ENCODE measurements around the gene TMEM258.

The TMEM258 gene

DNA sequence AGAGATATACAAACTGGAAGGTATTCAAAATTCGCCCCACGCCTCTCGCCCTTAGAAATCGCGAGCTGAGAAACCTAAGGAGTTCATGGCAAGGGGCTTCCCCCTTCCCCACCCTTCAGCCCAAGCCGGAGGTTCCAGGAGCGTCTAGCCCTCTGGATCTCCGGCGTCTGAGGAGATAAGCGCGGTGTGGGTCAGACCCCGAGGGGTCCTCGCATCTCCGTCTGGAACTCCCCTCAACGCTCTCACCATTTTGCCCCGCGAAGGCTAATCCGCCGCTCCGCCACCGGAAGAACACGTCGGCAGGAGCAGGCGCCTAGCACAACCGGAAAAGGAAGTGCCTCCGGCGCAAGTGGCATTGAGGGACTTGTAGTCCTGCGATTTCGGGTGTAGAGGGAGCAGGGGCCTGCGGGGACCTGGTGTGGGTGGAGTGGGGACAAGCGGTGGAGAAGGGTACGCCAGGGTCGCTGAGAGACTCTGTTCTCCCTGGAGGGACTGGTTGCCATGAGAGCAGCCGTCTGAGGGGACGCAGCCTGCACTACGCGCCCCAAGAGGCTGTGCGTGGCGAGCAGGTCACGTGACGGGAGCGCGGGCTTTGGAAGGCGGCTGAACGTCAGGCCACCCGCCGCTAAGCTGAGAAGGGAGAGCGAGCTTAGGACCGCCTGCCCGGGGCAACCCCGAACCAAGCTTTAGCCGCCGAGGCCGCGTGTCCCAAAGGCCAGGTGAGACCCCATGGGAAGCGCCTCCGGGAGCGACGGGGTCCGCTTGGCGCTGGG is at the start of gene TMEM258, which contains the start of gene FEN1:
TSS of gene TMEM258 (minus strand) at position 290 of the 773 bp plus-strand sequence. CDS start at position 249, 41 bp downstream.
TSS of gene FEN1 (plus strand) at position 602 of the 773 bp plus-strand sequence. CDS start 2,451 bp downstream, outside the sequence.
- peak; percentile 72 for DNase-seq

DNA sequence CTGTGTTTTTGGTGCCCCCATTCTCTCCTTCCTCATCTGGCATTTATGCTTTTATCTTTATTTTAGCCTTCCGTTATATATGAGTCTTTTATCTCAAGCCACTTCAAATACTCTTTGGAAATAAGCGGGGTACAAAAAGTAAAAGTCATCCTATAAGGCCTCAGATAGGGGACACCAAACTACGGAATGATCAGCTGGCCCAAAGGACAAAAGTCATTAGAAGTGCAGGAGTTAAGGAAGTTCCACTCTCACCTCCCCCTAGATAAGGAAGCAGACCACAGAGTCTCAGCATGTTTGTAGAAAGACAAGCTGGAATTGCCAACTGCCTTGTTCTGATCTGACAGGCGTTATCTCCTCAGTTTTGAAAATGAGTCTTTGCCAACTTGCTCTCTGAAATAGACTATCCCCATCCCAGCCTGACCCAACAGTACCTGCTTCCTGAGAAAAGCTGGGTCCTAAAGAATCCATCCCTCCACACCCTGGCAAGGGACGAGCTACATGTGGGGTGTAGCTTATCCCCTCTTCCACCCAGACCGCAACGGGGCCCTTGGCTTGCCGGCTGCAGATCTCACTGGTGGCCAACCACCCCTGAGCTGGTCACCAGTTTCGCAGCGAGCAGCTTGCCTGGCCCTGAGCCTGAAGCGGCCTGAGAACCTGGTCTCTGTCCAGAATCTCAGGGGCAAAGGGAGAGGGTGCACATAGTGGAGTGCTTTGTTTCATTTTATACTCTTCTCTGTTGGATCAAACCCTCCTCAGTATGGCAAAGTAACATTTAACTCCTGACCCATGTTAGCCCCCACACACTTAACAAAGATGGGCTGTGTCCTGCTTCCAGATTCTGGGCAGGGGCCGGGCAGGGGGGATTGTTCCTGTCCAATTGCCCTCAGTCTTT is 49.5 kb upstream of the TMEM258 start:
- DNase-seq: no peak

DNA sequence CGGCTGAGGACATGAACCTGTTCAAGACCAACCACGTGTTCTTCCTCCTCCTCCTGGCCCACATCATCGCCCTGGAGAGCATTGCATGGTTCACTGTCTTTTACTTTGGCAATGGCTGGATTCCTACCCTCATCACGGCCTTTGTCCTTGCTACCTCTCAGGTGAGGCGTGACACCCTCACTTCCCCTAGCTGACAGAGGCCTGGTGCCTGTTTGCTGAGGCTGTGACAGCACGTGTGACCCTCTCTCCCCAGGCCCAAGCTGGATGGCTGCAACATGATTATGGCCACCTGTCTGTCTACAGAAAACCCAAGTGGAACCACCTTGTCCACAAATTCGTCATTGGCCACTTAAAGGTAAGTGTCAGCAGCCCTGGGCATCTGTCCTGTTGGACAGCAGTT is 48.0 kb upstream of the TMEM258 start:
- DNase-seq: no peak

DNA sequence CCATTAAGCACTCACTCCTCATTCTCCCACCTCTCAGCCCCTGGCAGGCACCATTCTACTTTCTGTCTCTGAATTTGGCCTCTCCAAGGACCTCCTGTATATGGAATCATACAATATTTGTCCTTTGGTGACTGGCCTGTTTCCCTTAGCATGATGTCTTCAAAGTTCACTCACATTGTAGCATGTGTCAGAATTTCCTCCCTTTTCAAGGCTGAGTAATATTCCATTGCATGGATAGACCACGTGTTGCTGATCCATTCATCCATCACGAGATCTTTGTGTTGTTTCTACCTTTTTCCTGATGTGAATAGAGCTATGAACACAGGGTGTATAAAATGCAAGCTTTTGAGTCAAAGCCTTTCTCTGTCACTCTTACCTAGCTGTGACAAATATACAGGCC is 47.3 kb upstream of the TMEM258 start:
- DNase-seq: no peak

DNA sequence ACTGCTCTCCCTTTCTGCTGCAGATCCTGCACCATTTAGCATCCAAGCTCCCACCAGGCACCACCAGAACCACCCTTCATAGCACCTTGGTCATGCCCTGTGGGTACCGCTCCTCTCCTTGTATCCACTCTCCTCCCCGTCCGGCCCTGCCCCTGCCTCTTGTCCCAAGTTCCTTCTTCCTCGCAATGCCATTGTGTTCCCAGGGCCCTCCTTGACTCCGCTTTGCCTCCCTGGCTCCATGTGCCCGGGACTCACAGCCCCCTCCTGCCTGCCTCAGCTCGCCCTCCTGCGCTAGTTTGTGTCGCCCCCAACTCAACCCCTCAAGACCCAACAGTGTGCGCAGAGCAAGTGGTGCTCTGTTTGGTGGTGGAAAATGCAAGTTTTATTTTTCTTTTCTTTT is 46.5 kb upstream of the TMEM258 start:
- DNase-seq: no peak

DNA sequence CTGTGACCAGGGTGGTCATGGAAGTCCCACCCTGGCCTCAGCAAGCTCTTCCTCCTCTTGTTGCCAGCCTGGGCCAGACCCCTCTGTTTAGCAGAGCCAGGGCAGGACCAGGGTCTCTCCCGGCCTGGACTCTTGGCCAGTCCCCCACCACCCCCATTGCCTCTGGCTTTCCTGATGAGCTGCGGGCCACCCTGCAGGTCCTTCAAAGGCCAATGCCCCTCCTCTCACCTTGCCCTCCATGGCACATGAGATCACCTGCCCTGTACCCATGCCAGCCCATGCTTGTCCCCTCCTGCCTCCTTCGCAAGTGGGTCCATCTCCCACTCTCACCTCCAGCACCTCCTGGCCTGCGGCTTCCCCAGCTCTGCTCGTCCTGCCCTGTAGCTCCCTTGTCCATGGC is 46.1 kb upstream of the TMEM258 start:
- DNase-seq: no peak

DNA sequence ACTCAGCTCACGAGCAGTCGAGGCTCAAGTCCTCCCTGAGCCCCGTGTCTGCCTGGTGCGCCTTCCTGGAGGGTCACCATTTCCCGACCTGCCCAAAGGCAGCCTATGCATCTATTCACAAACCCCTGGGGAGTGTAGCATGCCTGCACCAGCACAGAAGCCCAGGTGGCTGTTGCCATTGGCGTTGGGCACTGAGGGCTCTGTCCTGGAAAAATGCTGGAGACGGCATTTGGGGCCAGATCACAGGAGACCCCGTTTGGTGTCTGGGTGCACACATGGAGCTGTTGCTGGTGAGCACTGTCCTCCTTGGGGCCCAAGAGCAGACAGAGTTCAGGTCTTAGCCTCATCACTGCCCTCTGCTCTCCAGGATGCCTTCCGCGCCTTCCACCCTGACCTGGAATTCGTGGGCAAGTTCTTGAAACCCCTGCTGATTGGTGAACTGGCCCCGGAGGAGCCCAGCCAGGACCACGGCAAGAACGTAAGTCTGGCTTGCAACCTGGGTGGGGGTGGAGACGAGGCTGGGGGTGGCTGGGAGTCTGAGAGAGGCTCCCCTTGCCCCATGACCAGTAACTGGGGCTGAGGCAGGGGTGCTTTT is 45.1 kb upstream of the TMEM258 start:
- DNase-seq: no peak

DNA sequence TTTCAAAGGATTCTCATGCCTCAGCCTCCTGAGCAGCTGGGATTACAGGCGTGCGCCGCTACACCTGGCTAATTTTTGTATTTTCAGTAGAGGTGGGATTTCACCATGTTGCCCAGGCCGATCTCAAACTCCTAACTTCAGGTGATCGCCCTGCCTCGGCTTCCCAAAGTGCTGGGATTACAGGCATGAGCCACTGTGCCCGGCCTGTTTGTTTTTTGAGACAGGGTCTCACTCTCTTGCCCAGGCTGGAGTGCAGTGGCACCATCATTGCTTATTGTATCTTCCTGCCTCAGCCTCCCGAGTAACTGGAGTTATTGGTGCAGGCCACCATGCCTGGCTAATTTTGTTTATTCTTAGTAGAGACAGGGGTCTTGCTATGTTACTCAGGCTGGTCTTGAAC is 43.8 kb upstream of the TMEM258 start:
- DNase-seq: no peak

DNA sequence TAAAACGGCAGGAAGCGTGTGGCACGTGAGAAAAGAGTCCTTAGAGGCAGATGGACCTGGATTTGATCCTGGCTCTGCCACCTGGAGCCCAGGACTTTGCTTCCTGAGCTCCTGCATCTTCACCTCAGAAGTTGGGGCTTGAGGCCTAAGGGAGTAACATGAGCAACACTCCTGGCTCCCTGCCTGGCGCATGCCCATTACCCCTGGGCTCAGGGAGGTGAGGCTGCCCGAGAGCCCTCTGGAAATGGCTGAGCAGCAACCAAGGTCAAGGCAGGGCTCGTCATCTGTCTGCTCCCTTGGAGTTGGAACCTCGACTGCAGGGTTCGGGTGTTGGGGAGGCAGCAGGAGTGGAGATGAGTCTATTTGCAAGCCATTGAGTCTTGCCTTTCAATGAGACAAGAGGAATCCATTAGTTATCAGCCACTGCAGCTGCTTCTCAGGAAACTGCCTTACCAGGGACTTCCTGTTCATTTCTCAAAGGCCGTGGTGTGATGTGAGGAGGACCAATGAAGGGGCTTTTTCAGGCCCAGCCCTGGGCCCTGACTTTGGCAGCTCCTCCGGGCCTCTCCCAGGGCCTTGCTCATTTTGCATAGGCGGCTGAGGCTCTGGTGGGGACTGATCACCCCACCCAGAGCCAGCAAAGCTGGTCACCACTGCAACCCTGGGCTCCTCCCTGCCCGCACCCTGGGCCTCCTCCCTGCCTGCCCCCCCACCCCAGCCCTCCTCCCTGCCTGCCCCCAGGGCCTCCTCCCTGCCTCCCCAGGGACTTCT is 42.1 kb upstream of the TMEM258 start:
- no peak for DNase-seq

DNA sequence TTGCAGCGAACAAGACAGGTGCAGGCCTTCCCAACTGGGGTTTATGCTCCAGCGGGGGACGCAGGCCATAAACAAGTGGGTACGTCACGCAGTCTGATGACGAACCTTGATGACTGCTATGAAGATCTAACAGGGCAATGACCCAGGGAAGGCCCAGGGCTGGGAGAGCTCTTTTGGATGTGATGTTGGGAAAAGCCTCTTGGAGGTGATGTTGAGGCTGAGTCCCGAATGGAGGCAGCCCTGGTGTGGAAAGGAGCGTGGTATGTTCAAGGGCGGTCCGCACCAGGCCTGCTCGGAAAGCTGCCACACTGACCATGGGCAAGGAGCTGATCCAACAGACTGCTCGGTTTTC is 41.5 kb upstream of the TMEM258 start:
- DNase-seq: no peak

DNA sequence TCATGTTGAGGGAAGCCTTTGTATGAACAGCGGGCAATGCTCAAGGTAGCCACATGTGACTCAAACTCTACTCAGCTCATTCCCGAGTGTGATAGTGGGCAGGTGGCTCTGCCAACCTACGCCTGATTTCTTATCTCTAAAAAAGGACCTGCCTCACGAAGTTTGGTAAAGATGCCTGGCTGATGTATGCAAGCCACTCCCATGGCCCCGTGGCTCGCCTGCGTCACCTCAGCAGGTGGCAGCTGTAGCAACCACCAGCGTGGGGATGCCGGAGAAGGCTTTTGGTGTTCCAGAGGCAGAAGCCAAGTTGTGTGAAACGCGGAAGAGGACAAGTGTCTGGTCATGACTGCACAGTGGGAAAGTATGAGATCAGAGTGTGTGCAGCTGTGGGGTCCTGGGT is 41.1 kb upstream of the TMEM258 start:
- no peak for DNase-seq

DNA sequence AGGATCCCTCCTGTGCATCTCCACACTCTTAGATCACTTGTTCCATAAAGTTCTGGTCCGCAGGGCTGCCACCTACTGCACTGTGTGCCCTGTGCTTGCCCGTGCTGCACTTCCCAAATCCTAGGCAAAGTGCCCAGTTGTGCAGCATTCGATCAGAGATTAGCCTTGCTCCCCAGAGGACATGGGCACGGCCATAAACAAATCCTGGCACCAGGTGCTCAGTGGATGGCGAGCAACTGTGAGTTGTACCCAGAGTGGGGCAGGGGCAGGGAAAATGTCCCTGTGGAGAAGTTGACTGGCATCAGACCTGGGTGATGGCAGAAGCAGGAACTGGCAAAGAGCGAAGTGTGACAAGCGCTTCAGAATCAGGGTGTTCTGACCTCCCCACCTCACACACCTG is 40.4 kb upstream of the TMEM258 start:
- DNase-seq: no peak

DNA sequence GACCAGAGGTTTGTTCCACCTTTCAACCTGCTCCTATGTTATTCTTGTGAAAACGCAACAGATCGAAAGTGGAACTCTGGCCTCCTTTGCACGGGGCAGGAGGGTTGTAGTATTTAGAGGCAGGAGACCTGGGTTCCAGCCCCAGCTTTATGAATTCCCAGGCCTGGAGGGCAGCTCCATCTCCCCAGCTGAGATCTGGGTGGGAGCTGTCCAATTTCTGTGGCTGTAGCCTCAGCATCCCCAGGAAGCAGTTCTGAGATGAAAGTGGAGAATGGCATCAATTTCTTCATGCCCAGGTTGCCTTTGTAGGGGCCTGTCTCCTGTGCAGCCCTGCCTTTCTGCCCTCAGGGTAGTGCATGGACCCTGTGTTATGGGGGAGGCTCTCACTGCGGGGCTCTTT is 39.8 kb upstream of the TMEM258 start:
- no peak for DNase-seq

DNA sequence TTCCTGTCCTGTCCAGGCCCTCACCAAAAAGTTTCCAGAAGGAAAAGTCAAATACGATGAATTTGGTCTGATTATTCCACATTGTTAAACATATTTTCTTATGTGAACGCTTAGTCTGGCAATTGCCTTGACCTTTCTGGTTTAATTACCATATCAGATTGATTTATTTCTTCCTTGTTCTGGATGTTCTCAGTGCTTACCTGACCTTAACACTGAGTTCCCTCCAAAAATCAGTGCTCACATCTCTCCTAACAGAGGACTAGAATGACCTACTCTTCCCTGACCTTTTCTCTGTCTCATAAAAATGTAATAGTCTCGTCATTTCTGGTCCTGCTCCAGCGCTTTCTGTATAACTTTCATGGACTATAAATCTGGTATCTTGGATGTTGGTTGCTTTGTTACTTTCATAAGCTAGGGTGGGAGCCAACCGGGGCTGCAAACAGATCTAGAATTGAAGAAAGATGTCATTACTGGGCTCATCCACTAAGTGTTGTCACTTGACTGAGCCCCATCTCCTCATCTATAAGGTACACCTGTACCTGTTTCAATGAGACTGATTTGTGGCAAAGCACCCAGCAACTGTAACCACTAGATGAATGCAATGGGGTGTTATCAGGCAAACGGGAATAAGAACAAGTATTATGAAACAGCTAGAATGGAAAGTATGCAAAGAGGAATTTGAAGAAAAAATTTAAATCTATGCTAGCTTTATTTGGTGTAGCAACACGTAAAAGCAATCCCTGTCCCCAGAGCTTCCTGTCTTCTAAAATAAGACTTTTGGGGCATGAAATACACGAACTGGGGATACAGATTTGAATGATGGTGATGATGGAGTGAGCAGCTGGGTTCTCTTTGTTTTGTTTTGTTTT is 38.1 kb upstream of the TMEM258 start:
- DNase-seq: no peak

DNA sequence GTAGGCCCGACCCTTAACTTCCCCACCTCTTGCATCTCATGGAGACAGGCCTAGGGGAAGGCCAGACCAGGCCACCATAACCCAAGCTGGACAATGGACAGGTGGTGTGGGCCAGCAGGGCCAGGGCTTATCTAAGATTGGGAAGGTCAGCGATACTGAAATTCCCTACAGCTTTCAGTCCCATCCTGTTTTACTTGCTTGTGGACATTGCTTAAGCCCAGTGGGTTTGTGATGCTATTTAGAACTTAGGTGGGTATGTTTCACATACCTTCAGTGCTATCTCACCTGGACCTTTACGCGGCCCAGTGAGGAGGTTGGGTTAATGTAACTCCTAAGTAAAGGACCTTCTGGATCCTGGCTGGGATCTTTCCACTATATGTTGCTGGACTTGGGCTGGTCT is 37.4 kb upstream of the TMEM258 start:
- no peak for DNase-seq

DNA sequence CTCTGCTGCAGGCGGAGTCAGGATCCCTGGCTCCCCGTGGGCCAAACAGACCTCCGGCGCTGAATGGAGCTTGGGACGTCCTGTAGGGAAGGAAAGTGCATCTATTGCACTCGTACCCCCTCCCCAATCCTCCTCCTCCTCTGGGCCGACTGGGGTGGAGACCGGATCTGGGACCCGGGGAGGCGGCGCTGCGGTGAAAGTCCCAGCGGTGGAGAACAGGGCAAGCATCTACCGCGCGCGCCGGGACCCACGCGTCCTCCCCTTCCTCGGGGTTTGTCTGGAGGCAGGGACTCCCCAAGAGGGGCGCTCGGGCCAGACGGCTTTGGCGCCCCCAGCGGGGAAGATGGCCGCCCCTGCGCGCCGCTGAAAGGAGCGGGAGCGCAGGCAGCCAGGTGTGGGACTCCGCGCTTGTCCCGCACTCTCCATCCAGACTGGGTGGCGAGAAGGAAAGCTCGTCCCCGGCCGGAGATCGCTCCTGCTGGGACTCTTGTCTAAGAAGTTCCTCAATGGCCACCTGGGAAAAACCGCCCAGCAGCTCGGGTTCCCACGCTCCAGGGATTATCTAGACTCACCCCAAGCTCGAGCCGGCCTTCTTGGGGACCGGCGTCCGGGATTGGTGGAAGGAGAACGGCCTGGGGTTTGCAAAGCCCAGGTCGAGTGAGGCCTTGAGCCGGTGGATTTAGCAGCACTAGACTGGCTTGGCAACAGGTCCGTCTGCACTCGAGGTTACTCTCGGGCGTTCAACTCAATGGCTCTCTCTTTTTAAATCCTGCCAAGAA is 36.4 kb upstream of the TMEM258 start:
- no peak for DNase-seq

DNA sequence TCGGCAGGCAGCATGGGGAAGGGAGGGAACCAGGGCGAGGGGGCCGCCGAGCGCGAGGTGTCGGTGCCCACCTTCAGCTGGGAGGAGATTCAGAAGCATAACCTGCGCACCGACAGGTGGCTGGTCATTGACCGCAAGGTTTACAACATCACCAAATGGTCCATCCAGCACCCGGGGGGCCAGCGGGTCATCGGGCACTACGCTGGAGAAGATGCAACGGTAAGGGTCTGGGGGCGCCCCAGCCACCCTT is 35.9 kb upstream of the TMEM258 start:
- no peak for DNase-seq

DNA sequence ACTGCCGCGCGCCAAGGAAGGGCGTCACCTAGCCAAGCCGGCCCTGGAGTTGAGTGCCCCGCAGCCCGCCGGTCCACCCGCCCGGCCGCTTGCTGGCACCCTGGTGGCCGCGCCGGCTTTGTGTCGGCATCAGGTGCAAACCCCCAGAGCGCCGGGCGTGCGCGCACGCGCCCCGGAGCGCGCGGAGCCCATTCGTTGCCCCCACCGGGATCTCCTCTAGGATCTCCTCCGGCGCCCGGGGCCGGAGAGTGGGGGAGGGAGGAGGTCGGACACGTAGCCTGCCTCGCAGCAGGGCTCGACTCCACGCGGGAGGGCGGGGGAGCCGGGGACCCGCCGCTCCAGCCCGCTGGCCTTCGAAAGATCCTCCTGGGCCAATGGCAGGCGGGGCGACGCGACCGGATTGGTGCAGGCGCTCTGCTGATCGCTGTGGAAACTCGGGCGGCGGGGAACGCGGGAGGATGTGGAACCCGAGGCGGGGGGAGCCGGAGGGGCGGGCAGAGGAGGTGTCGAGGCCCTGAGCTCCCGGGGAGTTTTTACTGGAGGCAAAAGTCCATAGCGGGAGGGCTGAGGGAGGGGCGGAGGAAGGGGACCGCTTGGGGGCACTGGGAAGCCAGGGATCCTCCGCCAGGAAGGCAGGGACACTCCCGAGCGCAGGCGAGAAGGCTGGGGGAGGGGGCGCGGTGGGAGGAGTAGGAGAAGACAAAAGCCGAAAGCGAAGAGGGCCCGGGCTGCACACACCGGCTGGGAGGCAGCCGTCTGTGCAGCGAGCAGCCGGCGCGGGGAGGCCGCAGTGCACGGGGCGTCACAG is 35.4 kb upstream of the TMEM258 start, which contains the start of gene FADS2:
TSS of gene FADS2 (plus strand) at position 730 of the 808 bp plus-strand sequence. CDS start 91 bp downstream, outside the sequence.
- peak; percentile 71 for DNase-seq

DNA sequence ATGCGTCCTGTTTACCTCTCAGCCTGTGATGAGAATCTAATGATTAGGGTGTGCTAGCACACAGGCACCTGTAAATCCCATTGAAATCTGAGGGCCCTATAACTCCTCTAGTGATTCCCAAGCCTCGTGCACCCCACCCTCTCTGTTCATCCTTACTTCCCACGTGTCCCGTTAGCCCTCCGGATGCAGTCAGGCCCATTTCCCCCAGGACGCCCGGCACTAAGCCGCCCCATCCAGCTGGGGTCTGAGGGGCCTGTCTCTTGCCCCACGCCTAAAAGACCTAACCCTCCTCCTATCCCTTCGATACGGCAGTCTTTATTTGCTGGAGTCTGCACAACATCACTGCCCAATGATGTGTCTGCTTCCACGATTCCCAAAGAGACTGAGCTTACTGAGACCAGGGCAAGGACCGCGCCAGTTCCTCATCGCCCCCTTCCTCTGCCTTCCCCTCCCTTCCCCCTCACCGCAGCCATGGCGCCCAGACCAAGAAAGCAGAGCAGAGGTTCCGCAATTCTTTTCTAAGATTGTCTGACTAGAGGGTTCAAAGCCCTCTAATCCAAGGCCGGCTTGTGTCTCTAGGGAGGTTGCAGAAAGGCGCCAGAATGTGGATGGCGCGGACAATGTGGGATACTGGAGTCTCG is 34.7 kb upstream of the TMEM258 start:
- DNase-seq: no peak

DNA sequence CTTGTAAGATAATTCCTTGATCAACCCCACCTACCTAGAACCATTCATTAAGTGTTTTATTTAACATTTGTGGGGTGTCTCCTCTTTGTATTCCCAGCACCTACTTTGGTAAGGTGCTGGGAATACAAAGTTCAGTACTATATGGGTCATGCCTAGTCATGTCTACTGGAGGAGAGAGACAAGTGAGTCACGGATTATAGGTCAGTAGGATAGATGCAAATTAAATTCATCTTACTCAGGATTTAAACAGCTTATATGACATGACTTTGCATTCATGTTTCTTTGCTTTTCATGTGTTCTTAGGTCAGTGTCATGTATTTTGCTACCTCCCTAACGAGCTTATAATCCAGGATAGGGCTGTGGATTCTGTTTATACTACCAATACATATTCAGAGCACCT is 27.8 kb upstream of the TMEM258 start:
- no peak for DNase-seq

All from NCI-H2029 treated with DMSO at 0.1 percent for 48 hours (cell line).